ENCODE data around the gene SCNM1. TPM values are rescaled to one million over a fixed set of nuclear protein-coding genes. Genes with fewer than 3 reads are reported as not detected.
"Not testable (repeated sequence)": the region's sequence is repeated elsewhere in the genome, so short reads cannot be mapped to it uniquely, and the experiment has no call there.

SCNM1 gene
- total RNA-seq, 2 experiments from 2014 or later: 54.1 to 70.9 TPM

DNA sequence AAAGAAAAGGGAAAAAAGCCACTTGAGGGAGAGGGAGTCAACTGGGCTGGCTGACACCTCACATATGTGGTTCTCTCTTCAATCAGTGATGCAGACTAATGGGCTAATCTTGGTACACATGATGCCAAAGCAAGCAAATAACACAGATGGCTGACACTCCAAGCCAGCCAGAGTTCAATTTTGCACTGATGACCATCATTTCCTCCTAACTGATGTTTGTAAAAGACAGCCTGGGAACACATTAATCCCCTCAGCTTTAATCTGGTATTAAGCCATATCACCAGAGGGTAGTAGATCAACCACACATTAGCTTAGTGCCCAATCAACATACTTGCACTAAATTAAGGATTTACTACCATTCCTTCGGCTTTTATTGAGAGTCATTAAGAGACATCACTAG is 21.3 kb downstream of the SCNM1 start:
- no peaks in the 10 kb centered on the region for H3K9me3 ChIP-seq (ENCODE audit: low read length)
- CTCF ChIA-PET (ENCODE audit: unreplicated experiment): no interaction called here
- intact Hi-C loops (cut with micrococcal nuclease; ENCODE audit: unreplicated experiment): no loop called here
- POLR2A ChIA-PET: no interaction called here
- peaks cover 44% of the 10 kb centered on the region for H3K36me3 ChIP-seq (ENCODE audit: insufficient read depth, low read length)
- DNase-seq (ENCODE audit: low spot score): no peak
- peaks cover 16% of the 10 kb centered on the region for H3K79me2 ChIP-seq (ENCODE audit: insufficient read depth, low read depth, low read length)
- no peaks in the 10 kb centered on the region for H3K9me2 ChIP-seq (ENCODE audit: insufficient read depth, low read length)
- H3K4me1 ChIP-seq (ENCODE audit: insufficient read depth, low read length, poor library complexity, severe bottlenecking): peaks cover 19% of the 10 kb centered on the region
- no peak overlapping the region for H3K27ac ChIP-seq (ENCODE audit: low read depth, low read length, poor library complexity, severe bottlenecking)
- H3K4me3 ChIP-seq (ENCODE audit: low read depth, low read length, poor library complexity, severe bottlenecking): no peak overlapping the region
- no peaks in the 10 kb centered on the region for H4K20me1 ChIP-seq (ENCODE audit: insufficient read depth, low read length)
- no peak overlapping the region for H2AFZ ChIP-seq (ENCODE audit: low read length)
- no peak overlapping the region for H3K4me2 ChIP-seq (ENCODE audit: low read length)
- no TSS peak for BruUV-seq (replicated peaks)
- TF ChIP-seq CTCF (conservative IDR thresholded peaks at IDR 0.05; ENCODE audit: low read length) (no peak), EZH2phosphoT487 (IDR thresholded peaks at IDR 0.05; ENCODE audit: borderline replicate concordance, low read depth, low read length) (no peak)

DNA sequence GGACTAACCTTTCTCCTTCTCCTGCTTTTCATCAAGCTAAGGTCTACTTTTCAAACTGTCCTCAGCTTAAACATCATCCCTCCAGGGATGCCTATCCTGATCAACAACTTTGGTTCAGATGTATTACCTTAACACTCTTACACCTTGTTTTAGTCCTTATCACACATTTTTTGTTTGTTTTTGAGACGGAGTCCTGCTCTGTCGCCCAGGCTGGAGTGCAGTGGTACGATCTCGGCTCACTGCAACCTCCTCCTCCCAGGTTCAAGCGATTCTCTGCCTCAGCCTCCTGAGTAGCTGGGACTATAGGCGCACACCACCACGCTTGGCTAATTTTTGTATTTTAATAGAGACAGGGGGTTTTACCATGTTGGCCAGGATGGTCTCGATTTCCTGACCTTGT is 22.7 kb downstream of the SCNM1 start:
- H4K20me1 ChIP-seq (ENCODE audit: insufficient read depth, low read length); BruUV-seq (replicated peaks); H3K9me2 ChIP-seq (ENCODE audit: insufficient read depth, low read length); H3K9me3 ChIP-seq (ENCODE audit: low read length); H2AFZ ChIP-seq (ENCODE audit: low read length); DNase-seq (ENCODE audit: low spot score); intact Hi-C loops (cut with micrococcal nuclease; ENCODE audit: unreplicated experiment); CTCF ChIA-PET (ENCODE audit: unreplicated experiment): not testable (repeated sequence)
- peaks cover 19% of the 10 kb centered on the region for H3K4me1 ChIP-seq (ENCODE audit: insufficient read depth, low read length, poor library complexity, severe bottlenecking)
- peak overlapping the region; percentile 66 for H3K27ac ChIP-seq (ENCODE audit: low read depth, low read length, poor library complexity, severe bottlenecking)
- H3K79me2 ChIP-seq (ENCODE audit: insufficient read depth, low read depth, low read length): peaks cover 16% of the 10 kb centered on the region
- peak overlapping the region; percentile 91 for H3K4me3 ChIP-seq (ENCODE audit: low read depth, low read length, poor library complexity, severe bottlenecking)
- peak overlapping the region; percentile 100 for H3K4me2 ChIP-seq (ENCODE audit: low read length)
- peaks cover 30% of the 10 kb centered on the region for H3K36me3 ChIP-seq (ENCODE audit: insufficient read depth, low read length)
- POLR2A ChIA-PET: interaction anchor here (1.0 to 1.5 kb wide), 5 partner anchors 11 to 32 kb away, joined by 3 to 6 read pairs (median 3); partner anchors contain the start of genes LYSMD1, SCNM1, TMOD4 and TNFAIP8L2

GRCh38 chr1:151189637-151190445 is 23.9 kb downstream of the SCNM1 start, which contains the start of gene VPS72:
TSS of gene VPS72 (minus strand) at chr1:151190197. CDS start at chr1:151190121, 76 bp downstream.
- Histone ChIP-seq H3K27ac (ENCODE audit: low read depth, low read length, poor library complexity, severe bottlenecking) (peak within 1 kb of the TSS; percentile 66), H4K20me1 (ENCODE audit: insufficient read depth, low read length) (no peaks in the 10 kb centered on the region), H3K9me2 (ENCODE audit: insufficient read depth, low read length) (no peaks in the 10 kb centered on the region), H3K4me3 (ENCODE audit: low read depth, low read length, poor library complexity, severe bottlenecking) (peak within 1 kb of the TSS; percentile 91), H3K9me3 (ENCODE audit: low read length) (no peaks in the 10 kb centered on the region), H3K4me2 (ENCODE audit: low read length) (peak within 1 kb of the TSS; percentile 100), H3K4me1 (ENCODE audit: insufficient read depth, low read length, poor library complexity, severe bottlenecking) (peaks cover 19% of the 10 kb centered on the region), H2AFZ (ENCODE audit: low read length) (peak within 1 kb of the TSS; percentile 79), H3K79me2 (ENCODE audit: insufficient read depth, low read depth, low read length) (peaks cover 16% of the 10 kb centered on the region), H3K36me3 (ENCODE audit: insufficient read depth, low read length) (peaks cover 18% of the 10 kb centered on the region)
- POLR2A ChIA-PET: interaction anchor here (0.6 to 2.0 kb wide), 10 partner anchors 9 to 821 kb away, joined by 3 to 11 read pairs (median 4); partner anchors contain the start of genes LYSMD1, PIP5K1A, PSMD4 and SCNM1
- CTCF ChIA-PET (ENCODE audit: unreplicated experiment): interaction anchor here (0.5 to 1.2 kb wide), 3 partner anchors 14 to 187 kb away, joined by 3 to 4 read pairs (median 3); partner anchors contain the start of gene TMOD4
- peak; percentile 94 for DNase-seq (ENCODE audit: low spot score)
- 0 out of 2 replicates have a peak, but pooled peaks have one; percentile 26 for TF ChIP-seq CTCF (conservative IDR thresholded peaks at IDR 0.05; ENCODE audit: low read length)
- no peak for TF ChIP-seq EZH2phosphoT487 (IDR thresholded peaks at IDR 0.05; ENCODE audit: borderline replicate concordance, low read depth, low read length)
- intact Hi-C loops (cut with micrococcal nuclease; ENCODE audit: unreplicated experiment): no loop called here
- no TSS peak for BruUV-seq (replicated peaks)
